ENCODE results near the gene TNS3.

GRCh38 chr7:47582764-47583738 lies 1.1 kb upstream of the TNS3 start:
- TF ChIP-seq CTCF (IDR thresholded peaks at IDR 0.05; ENCODE audit: low read depth, low read length, poor library complexity, severe bottlenecking) (no peak), EZH2phosphoT487 (IDR thresholded peaks at IDR 0.05; ENCODE audit: borderline replicate concordance, low read length) (no peak)

Data from DOHH2 (cell line).